OCI-LY3 (cell line): Measurements from ENCODE around the gene ABI2.

ENCODE experiments used
- CTCF ChIP-seq: fragments of 200-600, 300-600 bp; sonication (generic); IDR thresholded peaks from 2 replicates; pipeline ENCODE4 v1.5.1; 2014; ENCODE audit warnings: antibody characterized with exemption, low read length, low read depth
- EZH2phosphoT487 ChIP-seq: fragments of 200-600 bp; shearing (Covaris generic); IDR thresholded peaks from 2 replicates; pipeline ENCODE4 v1.6.1; 2018; ENCODE audit warnings: antibody characterized with exemption, mixed run types, low read depth

GRCh38 chr2:203396667-203397066, 68.5 kb downstream of the ABI2 start:
- peak; percentile 29 for TF ChIP-seq CTCF
- no peak for TF ChIP-seq EZH2phosphoT487
